Endodermal cell (in vitro differentiated cells): Measurements from ENCODE around the gene SLC24A3. TPM values are rescaled to one million over a fixed set of nuclear protein-coding genes. Genes with fewer than 3 reads are reported as not detected.

Experiments
- DNase-seq: peaks from one replicate; pipeline ENCODE4 v3.0.0-alpha.2; 2017
- H3K27ac ChIP-seq: 2 replicates; pipeline ENCODE4 v1.5.1; 2013; ENCODE audit warnings: mild to moderate bottlenecking, low read depth, low read length, moderate library complexity
- H3K27me3 ChIP-seq: 2 replicates; pipeline ENCODE4 v1.6.1; 2013; ENCODE audit warnings: mild to moderate bottlenecking, low read length, moderate library complexity; ENCODE audit not compliant: insufficient read depth, control insufficient read depth, poor library complexity, severe bottlenecking
- H3K36me3 ChIP-seq: 2 replicates; pipeline ENCODE4 v1.7.0; 2013; ENCODE audit warnings: mild to moderate bottlenecking, low read length, moderate library complexity; ENCODE audit not compliant: control insufficient read depth, insufficient read depth
- H3K4me1 ChIP-seq: one replicate; pipeline ENCODE4 v1.7.0; 2013; ENCODE audit warnings: low read length; ENCODE audit not compliant: control insufficient read depth, insufficient read depth
- H3K4me3 ChIP-seq: 2 replicates; pipeline ENCODE4 v1.5.1; 2013; ENCODE audit warnings: mild to moderate bottlenecking, low read length, moderate library complexity
- H3K9ac ChIP-seq: 2 replicates; pipeline ENCODE4 v1.6.1; 2013; ENCODE audit warnings: mild to moderate bottlenecking, low read length, moderate library complexity; ENCODE audit not compliant: poor library complexity, severe bottlenecking; ENCODE audit errors: extremely low read depth
- H3K9me3 ChIP-seq: 2 replicates; pipeline ENCODE4 v1.6.1; 2013; ENCODE audit warnings: mild to moderate bottlenecking, low read length, moderate library complexity; ENCODE audit not compliant: control insufficient read depth
- H3K27ac Mint-ChIP-seq: 2 replicates; pipeline ENCODE4 v1.8.0; 2020; ENCODE audit warnings: mixed read lengths
- H3K27me3 Mint-ChIP-seq: 2 replicates; pipeline ENCODE4 v1.8.0; 2021; ENCODE audit warnings: mild to moderate bottlenecking, mixed read lengths; ENCODE audit not compliant: insufficient read depth
- H3K36me3 Mint-ChIP-seq: 2 replicates; pipeline ENCODE4 v1.8.0; 2020; ENCODE audit warnings: low read depth, mixed read lengths
- H3K4me1 Mint-ChIP-seq: 2 replicates; pipeline ENCODE4 v1.8.0; 2020; ENCODE audit warnings: mixed read lengths
- H3K4me3 Mint-ChIP-seq: 2 replicates; pipeline ENCODE4 v1.8.0; 2020; ENCODE audit warnings: mild to moderate bottlenecking, moderate library complexity, mixed read lengths
- H3K9me3 Mint-ChIP-seq: 2 replicates; pipeline ENCODE4 v1.8.0; 2020; ENCODE audit warnings: mild to moderate bottlenecking, mixed read lengths
- WGBS, 2 experiments: methylation state at CpG; one replicate each; pipeline versions ENCODE4 v1.1.5 to v1.1.7; 2013; ENCODE audit warnings: missing lambda C conversion rate in 2 of 2, mixed read lengths in 1 of 2; ENCODE audit not compliant: insufficient coverage in 1 of 2, insufficient read length in 1 of 2; 5-methylcytosine and 5-hydroxymethylcytosine counted together
- total RNA-seq, 2 donors: library from RNA; stranded (reverse); fragmentation: NEBNext Ultra II Directional in 1 of 2; extraction: Animal tissue kit (Norgen Biotek cat#: 25700) in 1 of 2; gene quantifications; 2 replicates in 1 of 2; 3 replicates in 1 of 2; pipeline ENCODE4 v1.2.1, GENCODE V29; 2021
- TF ChIP-seq, protein P1 (sequence below): fragments of 200-600 bp; sonication (generic); conservative IDR thresholded peaks from 2 replicates; pipeline ENCODE4 v1.5.0; 2021; ENCODE audit warnings: antibody characterized with exemption, mild to moderate bottlenecking

The SLC24A3 gene
- total RNA-seq, 2 donors from 2014 or later = 1.5 to 1.8 TPM

DNA sequence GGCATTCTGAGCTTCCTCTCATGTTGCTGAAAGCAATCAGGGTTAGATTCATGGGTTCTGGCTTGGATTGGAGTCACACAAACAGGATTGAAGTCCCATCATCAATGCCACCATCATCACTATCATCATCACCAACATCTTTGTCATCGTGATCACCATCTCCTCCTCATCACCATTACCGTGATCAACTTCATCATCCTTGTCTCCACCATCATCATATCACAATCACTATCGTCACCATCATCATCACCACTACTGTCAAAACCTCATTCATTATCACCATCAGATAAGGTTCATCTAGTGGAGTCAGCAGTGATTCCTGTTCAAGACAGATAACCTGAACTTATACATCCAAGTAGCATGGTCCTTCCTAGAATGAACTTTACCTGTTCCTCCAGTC, 351.8 kb downstream of the SLC24A3 start:
- peaks cover 3% of the 10 kb centered on the region for H3K4me1 ChIP-seq
- Mint-ChIP-seq H3K9me3 (no peaks in the 10 kb centered on the region), H3K27me3 (peaks cover 11% of the 10 kb centered on the region), H3K4me1 (peaks cover 8% of the 10 kb centered on the region), H3K4me3 (no peak overlapping the region), H3K36me3 (no peaks in the 10 kb centered on the region), H3K27ac (no peak overlapping the region)
- WGBS, 2 experiments = 89 to 98% methylated on average over 3 of the region's 3 CpGs
- H3K27ac ChIP-seq = no peak overlapping the region
- H3K4me3 ChIP-seq = no peak overlapping the region
- TF ChIP-seq, protein P1, sequence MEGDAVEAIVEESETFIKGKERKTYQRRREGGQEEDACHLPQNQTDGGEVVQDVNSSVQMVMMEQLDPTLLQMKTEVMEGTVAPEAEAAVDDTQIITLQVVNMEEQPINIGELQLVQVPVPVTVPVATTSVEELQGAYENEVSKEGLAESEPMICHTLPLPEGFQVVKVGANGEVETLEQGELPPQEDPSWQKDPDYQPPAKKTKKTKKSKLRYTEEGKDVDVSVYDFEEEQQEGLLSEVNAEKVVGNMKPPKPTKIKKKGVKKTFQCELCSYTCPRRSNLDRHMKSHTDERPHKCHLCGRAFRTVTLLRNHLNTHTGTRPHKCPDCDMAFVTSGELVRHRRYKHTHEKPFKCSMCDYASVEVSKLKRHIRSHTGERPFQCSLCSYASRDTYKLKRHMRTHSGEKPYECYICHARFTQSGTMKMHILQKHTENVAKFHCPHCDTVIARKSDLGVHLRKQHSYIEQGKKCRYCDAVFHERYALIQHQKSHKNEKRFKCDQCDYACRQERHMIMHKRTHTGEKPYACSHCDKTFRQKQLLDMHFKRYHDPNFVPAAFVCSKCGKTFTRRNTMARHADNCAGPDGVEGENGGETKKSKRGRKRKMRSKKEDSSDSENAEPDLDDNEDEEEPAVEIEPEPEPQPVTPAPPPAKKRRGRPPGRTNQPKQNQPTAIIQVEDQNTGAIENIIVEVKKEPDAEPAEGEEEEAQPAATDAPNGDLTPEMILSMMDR = no peak
- no peak for DNase-seq
- H3K27me3 ChIP-seq = no peaks in the 10 kb centered on the region
- H3K9ac ChIP-seq = no peak overlapping the region
- no peaks in the 10 kb centered on the region for H3K36me3 ChIP-seq
- H3K9me3 ChIP-seq = no peaks in the 10 kb centered on the region

DNA sequence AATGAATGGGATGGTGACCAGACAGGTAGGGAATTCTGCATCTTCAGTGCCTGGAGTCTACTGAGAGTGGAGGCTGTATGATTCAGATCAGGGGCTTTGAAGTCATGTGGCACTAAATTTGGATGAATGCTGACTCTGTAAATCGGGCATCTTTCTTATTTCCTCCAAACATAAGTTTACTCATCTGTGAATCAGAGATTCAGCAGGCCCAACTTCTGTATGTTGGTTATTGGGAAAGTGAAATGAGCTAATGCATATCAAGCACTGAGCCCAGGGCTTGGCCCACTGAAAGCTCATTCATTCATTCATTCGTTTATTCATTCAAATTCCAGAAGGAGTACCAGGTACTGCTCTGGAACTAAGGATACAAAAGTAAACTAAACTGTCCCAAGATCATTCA, 353.3 kb downstream of the SLC24A3 start:
- Mint-ChIP-seq H3K27ac (no peak overlapping the region), H3K9me3 (peaks cover 8% of the 10 kb centered on the region), H3K4me3 (no peak overlapping the region), H3K4me1 (peaks cover 7% of the 10 kb centered on the region), H3K36me3 (no peaks in the 10 kb centered on the region), H3K27me3 (peaks cover 11% of the 10 kb centered on the region)
- Histone ChIP-seq H3K27me3 (no peaks in the 10 kb centered on the region), H3K9ac (no peak overlapping the region), H3K27ac (no peak overlapping the region), H3K4me3 (no peak overlapping the region), H3K36me3 (no peaks in the 10 kb centered on the region), H3K4me1 (peaks cover 3% of the 10 kb centered on the region), H3K9me3 (peaks cover 7% of the 10 kb centered on the region)
- no peak for DNase-seq
- 86% methylated on average over 2 of the region's 2 CpGs; no CpG with 5 or more reads in 1 of the 2 experiments for WGBS, 2 experiments
- TF ChIP-seq, protein P1 = no peak

DNA sequence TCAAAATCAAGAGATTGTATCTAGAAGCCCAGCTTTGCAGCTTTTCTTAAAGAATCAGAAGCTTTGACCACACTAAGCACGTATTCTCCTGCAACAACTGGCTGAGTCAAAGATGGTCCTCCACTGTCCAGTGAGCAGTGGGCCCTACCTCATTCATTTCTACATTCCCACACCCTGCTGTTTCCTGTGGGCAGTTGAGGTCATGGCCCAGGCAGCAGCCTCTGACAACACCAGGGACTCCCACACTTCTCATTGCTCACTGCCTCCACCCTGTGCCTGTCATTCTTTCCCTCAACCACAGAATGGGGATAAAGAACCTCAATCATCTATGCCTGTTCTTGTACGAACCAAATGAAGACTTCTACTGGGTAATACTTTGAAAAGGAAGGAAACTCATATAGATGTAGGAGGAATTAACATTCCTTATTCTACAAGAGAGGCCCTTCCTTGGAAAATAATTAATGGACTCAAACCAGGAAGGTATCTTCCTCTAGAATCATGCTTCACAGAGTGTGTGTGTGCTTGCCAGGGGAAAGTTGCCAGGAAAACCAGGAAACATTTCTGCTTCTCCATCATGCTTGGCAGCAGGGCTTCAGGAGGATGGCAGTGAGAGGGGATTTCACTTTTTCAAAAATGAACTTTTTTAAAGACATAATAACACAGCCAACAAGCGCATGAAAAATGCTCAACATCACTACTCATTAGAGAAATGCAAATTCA, 353.9 kb downstream of the SLC24A3 start:
- no peak overlapping the region for H3K4me3 ChIP-seq
- Mint-ChIP-seq H3K9me3 (peaks cover 8% of the 10 kb centered on the region), H3K4me1 (peaks cover 7% of the 10 kb centered on the region), H3K27ac (no peak overlapping the region), H3K36me3 (no peaks in the 10 kb centered on the region), H3K27me3 (peaks cover 13% of the 10 kb centered on the region), H3K4me3 (no peak overlapping the region)
- WGBS, 2 experiments = 83 to 96% methylated on average over 1 to 2 of the region's 3 CpGs
- no peaks in the 10 kb centered on the region for H3K27me3 ChIP-seq
- H3K36me3 ChIP-seq = no peaks in the 10 kb centered on the region
- TF ChIP-seq, protein P1 = no peak
- H3K9ac ChIP-seq = no peak overlapping the region
- no peak overlapping the region for H3K27ac ChIP-seq
- peaks cover 3% of the 10 kb centered on the region for H3K4me1 ChIP-seq
- H3K9me3 ChIP-seq = peaks cover 7% of the 10 kb centered on the region
- DNase-seq = no peak
